GM18502 (cell line): ENCODE data around the gene NR1D2.

ENCODE experiments used
- ATAC-seq: cut with Tn5 transposase; IDR thresholded peaks from one replicate; pipeline ENCODE4 v1.9.1; 2021; ENCODE audit warnings: mild to moderate bottlenecking; ENCODE audit not compliant: unreplicated experiment, poor library complexity

Gene NR1D2

DNA sequence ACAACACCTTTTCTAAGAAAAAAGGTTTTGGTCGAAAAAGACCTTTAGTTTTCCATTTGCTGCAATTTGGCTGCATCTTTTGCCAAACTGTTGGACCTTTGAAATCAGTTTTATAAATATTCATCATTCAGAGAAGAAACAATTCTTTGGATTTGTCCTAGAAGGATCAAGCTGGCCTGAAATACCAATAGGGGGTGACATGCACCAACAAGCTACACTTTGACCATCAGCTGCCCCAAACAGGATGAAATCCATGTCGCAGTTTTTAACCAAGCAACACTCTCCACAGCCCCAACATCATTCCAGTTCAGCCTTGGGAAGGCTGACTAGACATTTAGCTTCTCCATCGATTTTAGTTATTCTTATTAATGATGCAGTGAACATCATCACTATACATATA lies 18.4 kb upstream of the NR1D2 start:
- ATAC-seq: no peak

DNA sequence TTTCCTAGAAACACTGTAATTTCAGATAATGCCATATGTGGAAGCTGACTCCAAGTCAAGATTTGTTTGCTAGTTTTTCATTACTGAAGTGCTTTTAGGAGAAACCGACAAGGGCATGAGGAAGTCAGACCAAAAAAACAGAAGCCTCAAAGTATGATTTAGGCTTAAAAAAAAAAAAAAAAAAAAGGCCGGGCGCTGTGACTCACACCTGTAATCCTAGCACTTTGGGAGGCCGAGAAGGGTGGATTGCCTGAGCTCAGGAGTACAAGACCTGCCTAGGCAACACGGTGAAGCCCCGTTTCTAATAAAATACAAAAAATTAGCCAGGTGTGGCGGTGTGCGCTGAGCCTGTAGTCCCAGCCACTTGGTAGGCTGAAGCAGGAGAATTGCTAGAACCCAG lies 16.6 kb upstream of the NR1D2 start:
- no peak for ATAC-seq

DNA sequence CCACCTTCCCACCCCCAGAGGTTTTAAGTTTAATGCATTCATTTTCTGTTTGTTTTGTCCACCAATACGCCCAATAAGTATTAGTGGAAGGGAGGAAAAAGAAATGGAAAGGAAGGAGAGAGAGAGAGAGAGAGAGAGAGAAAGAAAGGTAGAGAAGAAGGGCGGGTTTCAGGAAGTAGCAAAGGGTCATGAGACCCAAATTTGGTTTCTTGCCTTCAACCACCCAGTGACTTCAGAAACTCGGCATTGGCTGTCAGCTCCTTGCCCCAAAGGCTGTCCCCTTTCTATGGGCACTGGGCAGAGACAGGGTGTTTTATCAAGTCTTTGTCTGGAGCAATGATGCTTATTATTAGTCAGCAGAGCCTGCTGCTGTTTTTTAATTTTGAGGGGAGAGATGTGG lies 13.5 kb upstream of the NR1D2 start:
- no peak for ATAC-seq

DNA sequence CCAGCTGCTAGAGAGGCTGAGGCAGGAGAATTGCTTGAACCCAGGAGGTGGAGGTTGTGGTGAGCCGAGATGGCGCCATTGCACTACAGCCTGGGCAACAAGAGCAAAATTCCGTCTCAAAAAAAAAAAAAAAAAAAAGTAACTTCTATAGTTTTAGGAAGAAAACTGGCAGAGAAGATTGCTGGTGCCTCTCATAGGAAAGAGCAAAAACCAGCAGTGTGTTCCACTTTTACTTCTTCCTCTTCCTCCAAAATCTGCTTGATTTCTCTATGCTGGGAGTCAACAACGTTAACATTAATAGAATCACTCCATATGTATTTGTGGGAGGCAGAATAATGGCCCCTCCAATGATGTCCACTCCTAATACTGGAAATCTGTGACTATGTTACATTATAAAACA lies 12.5 kb upstream of the NR1D2 start:
- no peak for ATAC-seq

DNA sequence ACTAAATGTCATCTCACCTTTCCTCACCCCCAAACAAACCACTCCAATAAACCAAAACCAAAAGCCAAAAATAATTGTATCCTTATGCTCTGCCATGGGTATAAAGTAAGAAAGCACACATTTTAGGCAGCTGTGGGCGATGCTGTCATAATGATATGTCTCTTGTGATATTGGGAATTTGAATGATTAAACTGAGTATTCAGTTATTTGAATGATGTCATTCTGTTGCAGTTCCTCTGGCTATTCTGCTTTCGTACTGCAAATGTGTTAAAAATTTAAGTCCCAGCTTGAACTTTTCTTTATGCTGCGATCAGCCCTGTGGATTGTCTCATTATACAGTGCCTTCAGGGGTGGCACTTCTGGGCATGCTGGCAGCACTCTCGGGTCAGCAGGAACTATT lies 10.8 kb upstream of the NR1D2 start:
- no peak for ATAC-seq

DNA sequence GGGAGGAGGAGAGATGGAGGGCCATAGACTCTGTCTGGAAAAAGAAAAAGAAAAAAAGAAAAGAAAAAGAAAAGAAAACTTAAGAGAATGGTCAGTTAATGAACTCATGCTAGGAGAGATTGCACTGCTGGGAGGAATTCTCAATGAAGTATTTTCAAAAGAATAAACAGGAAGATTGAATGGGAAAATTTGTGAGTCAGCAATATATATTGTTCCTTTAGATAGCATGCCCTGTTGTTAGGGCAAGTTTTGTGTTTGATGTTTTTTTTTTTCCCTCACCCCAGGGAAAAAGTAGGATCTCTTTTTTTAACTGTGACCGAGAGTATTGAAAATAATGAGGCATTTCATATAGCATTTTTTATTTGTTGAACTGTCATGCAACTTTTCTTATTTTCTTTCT lies 7.8 kb upstream of the NR1D2 start:
- no peak for ATAC-seq

DNA sequence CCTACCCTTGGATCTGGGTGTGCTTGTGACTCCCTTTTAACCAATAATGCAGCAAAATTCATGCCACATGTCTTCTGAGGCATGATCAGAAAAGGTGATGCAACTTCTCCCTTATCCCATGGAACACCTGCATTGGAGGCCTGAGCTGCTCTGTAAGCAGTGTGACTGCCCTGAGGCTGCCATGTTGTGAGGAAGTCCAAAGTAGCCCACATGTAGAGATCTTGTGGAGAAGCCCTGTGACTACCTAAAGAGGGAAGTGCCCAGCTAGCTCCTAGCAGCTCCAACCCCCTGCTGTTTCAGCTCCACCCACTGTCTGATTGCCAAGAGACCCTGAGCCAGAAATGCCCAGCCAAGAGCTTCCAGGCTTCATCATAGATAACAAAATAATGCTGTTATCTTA lies 6.4 kb upstream of the NR1D2 start:
- ATAC-seq: no peak

DNA sequence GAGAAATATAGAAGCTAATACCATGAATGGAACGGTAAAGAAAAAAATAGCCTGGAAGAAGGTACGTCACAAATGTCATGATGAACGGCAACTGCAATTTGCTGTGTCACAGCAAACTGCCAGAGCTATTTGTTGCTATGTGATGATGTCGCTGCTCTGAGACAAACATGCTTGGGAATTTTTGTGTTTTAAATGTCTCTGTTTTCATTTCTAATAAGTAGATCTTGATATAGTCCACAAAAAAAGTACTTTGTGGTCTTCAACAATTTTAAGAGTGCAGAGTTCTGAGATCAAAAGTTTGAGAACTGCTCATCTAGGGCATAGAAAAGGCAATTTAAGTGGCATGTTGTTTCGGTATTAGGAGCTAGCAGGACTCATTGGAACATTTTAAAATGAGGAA lies 4.3 kb upstream of the NR1D2 start:
- no peak for ATAC-seq

DNA sequence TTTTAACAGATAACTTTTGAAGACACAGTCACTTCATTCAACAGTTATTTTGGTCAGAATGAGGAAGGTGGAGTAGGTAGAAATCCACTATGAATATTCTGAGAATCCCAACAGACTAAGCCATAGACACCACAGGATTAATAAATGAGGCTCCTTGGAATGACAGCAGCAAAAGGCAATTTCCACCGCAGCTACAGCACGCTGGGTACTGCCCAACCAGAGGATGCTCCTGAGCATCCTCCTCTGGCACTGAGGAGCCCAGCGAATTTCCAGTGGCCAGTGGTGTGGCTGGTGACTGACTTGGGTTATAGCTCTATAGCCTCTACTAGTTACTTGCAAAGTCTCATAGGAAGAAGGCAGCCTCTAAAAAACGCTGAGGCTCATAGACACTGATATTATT lies 3.6 kb upstream of the NR1D2 start:
- no peak for ATAC-seq

DNA sequence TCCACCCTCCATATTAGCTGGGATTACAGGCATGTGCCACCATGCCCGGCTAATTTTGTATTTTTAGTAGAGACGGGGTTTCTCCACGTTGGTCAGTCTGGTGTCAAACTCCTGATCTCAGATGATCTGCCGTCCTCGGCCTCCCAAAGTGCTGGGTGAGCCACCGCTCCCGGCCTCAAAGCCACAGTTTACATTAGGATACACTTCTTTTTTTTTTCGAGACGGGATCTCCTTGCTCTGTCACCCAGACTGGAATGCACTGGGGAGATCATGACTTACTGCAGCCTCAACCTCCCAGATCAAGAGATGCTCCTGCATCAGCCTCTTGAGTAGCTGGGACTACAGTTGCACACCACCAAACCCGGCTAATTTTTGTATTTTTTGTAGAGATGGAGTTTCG lies 2.5 kb upstream of the NR1D2 start:
- ATAC-seq: no peak

DNA sequence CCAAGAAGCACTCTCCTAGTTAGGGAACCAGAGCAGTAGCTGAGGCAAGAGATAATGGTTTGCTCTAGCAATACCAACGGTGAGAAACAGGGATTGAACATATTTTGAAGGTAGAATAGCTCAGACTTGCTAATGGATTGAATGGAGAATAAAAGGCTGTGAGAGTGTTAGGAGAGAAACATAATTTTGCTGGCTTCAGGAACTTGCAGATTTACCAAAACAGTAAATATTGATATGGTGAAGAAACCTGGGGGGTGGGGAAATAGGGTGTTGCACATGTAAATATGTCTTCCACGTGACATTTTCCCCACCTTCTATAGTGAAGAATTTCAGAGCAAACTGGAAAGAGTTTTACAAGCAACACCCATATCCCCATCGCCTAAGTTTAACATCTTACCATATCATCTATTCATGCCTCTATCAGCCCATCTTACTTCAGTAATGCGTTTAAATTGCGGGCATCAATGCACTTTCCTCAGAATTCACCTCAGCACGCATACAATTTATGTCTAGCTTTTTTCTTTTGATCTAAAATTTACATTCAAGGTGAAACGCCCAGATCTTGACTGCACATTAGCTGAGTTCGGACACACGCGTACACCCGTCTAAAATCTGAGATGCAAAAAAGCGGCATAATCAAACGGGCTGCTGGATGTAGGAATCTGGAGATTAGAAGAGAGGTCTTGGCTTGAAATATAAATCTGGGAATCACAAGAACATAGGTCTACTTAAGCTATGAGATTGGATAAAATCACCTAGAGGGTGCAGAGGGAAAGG lies 891 bp upstream of the NR1D2 start:
- ATAC-seq: no peak

DNA sequence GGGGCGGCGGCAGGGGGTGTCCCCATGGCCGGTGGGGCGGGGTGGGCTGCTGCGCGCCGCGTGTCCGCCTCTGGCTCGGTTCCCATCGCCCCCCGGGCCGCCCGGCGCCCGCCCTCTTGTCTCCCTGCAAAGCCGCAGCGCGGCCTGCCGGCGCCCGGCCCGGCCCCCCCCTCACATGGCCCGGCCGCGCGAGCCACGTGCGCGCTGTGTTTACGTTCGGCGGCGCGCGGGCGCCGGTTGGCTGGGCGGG lies 502 bp downstream of the NR1D2 start:
- no peak for ATAC-seq

DNA sequence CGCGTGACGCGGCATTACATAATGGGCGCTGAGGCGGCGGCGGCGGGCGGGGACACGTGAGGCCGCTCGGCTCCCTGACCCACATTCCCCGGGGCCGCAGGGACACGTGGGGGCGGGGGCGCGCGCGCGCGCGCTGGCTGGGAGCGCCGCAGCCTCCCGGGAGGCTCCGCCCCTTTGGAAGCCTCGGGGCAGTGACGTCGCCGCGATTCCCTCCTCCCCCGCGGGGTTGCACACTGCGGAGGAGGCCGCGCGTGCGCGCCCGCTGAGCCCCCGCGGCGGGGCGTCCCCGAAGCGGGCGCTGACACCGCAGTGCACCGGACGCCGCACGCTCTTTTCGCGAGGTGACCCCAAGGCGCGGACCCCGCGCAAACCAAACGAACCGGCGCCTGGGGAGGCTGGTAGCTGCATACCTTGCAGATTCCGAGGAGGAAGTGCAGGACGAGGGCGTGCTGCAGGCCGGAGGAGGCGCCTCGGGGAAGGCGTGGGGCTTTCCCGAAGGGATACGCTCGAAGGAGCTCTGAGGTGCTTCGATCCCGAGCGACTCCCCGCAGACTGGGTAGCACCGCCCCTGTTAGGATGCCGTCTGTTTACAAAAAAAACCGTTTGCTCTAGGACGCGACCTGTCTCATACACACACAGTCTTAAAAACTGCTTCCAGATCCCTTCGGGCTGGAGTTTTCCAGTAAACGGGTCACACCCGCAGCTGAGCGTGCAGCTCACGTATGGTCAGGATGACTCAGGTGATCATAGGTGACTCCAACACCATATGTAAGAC lies 1.0 kb downstream of the NR1D2 start:
- peak; percentile 80 for ATAC-seq

DNA sequence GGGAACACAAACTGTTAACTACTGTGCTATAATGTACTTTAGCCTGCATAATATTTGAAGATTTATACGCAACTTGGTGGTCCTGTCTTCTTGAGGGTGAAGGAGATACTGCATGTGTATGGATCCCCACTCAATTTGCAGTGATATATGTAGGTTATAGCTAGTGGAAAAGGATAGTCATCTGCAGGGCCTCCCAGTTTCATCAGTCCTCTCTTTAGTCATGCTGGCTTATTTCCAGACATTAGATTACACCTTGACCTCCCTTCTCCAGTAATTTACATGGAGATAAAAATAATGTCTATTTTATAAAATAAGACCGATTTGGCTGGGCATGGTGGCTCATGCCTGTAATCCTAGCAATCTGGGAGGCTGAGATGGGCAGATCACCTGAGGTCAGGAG lies 3.7 kb downstream of the NR1D2 start:
- ATAC-seq: no peak

DNA sequence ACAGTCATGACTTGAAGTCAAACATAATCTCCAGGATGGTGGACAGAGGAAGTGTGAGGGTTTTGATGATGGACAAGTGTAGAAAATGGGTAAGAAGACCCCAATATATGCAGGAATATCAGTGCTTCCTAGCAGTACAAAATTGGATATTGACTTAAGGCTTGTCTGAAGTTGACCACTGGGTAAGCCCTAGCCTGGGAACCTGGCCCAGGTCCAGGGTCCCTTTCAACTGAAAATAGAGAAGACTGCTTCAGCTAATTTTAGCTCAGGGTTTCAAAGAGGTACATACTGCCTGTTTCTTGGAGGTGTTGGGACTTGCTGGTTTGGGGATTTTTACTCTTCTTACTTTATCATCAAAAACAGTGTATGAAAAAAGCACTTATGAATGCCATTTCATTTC lies 4.7 kb downstream of the NR1D2 start:
- peak; percentile 13 for ATAC-seq

DNA sequence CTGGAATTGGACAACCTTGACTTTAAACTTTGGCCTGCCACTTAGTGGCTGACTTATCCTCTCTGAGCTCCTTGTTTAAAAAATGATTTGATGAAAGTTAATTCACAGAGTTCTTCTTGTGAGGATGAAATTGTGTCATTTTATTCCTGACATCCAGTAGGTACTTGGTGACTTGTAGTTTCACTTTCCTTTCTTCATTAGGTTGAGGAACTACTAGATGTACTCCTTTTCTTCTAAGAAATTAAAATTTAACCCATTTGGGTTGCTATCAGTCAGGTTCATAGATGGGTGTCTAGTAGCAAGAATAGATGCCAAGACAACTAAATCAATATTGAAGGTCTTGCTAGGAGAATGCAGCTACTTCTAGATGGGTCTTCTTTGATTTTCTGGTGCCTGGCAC lies 5.2 kb downstream of the NR1D2 start:
- no peak for ATAC-seq

DNA sequence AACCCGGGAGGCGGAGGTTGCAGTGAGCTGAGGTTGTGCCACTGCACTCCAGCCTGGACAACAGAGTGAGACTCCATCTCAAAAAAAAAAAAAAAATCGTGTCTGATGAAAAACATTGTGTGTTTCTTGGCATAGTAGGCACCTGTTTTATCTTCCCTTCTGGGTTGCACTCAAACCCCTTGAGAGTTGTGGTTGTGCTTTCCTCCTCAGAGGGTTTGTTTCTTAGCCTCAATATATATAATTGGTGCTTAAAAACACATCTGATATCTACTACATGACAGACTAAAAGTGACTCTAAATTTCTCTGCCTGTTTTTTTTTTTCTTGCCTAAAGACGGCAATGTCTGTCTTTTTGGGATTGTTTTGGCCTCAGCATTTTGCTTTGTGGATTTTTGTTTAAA lies 7.6 kb downstream of the NR1D2 start:
- ATAC-seq: peak; percentile 54

DNA sequence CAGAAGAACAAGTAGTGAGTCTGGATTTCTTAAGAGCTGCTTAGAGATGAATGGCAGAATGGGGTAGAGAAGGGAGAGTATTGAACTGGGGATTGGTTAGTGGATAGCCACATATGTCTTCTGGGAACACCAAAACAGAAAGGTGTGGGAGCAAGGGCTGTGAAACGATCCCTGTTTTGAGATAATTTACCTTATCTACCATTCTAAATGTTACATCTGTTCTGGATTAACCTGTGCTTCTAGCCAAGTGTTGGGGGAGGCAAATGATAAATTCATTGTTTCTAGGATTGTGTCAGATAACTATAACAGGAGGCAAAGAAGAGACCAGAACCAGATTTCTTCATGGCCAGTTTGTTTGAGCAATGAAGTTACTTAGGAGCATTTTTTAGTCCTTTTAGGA lies 8.4 kb downstream of the NR1D2 start:
- no peak for ATAC-seq

DNA sequence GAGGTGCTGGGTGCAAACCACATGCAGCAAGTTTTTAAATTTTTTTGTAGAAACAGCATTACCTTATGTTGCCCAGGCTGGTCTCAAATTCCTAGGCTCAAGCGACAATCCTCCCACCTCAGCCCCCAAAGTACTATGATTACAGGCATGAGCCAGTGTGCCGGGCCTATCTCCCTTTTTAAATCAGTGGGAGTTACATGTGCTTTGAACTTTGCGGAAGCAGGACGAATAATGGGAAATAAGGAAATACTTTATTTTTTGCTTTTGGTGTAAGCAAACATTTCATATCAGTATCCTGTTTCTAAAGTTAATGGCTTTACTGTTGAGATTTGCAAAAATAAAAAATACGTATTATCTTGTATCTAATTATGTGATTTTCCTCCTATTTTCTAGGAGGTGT lies 9.1 kb downstream of the NR1D2 start:
- ATAC-seq: no peak

DNA sequence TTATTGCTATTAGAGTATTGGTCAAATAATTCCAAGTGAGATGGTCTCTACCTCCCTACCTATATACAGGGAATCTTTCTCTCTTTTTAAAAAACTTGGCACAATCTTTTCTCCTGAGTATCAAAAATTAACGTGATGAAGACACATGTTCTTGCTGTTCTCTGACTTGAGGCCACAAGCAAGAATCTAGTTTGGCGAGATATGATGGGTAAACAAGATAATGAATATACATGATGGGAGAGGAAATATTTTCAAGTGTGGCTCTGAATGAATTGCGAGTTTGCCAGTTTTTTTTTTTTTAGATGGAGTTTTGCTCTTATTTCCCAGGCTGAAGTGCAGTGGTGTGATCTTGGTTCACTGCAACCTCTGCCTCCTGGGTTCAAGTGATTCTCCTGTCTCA lies 11.6 kb downstream of the NR1D2 start:
- ATAC-seq: no peak

DNA sequence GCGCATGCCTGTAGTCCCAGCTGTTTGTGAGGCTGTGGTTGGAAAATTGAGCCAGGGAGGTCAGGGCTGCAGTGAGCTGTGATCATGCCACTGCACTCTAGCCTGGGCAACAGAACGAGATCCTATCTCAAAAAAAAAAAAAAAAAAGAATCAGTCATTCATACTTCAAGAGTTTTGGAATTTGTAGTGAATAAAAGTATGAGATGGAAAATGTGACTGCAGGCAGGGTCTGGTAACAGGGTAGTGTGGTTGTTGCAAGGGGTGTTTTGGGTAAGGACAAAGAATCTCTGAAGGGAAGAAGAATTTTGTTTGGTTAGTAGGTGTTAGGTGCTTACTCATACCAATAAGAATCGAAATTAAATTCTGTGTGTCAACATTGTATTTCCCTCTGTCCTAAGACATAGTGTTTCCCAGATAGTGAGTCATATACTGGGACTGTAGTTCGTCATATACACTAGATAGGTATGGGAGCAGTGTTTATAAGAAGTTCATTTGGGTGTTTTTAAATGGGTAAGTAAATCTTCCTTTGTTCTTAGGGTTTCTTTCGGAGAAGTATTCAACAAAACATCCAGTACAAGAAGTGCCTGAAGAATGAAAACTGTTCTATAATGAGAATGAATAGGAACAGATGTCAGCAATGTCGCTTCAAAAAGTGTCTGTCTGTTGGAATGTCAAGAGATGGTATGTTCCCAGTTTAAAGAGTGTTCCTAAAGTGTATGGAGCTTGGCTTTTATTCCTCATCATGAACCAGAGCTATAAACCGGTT lies 14.2 kb downstream of the NR1D2 start:
- ATAC-seq: no peak

DNA sequence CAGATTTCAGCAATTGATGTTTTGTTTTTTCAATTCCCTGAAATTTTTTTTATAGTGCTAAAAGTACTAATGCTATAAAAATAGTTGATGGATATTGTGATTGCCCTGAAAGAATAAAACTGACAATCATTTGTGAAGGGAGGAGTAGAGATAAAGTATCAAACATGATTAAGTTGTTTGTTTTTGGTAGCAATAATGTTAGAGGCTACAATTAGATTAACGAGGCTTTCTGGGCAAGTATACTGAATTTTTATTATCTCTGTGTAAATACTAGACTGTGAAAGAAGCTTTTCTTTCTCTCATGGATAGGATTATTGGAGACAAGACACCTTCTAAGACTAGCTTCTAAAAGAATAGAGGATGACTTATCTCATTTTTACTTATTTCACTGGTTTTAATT lies 15.6 kb downstream of the NR1D2 start:
- no peak for ATAC-seq
